Astrocyte of the hippocampus (primary cell): ENCODE measurements around the gene MXRA8.
"Not testable (repeated sequence)": the region's sequence is repeated elsewhere in the genome, so short reads cannot be mapped to it uniquely, and the experiment has no call there.

ENCODE experiments used
- DNase-seq: peaks from one replicate; pipeline ENCODE4 v3.0.0; 2011; ENCODE audit warnings: low read depth, low spot score

Gene MXRA8

GRCh38 chr1:1391225-1391624, 32.9 kb upstream of the MXRA8 start:
- no peak for DNase-seq

- no peak for DNase-seq
Observed at GRCh38 chr1:1390675-1391074, 32.3 kb upstream of the MXRA8 start.

GRCh38 chr1:1388078-1388472, 29.7 kb upstream of the MXRA8 start:
- DNase-seq = no peak

GRCh38 chr1:1387098-1388077, 29.0 kb upstream of the MXRA8 start:
- DNase-seq = no peak

GRCh38 chr1:1385931-1386330, 27.6 kb upstream of the MXRA8 start:
- DNase-seq = no peak

- not testable (repeated sequence) for DNase-seq
Observed at GRCh38 chr1:1385339-1385738, 27.0 kb upstream of the MXRA8 start.

GRCh38 chr1:1381294-1381693, 22.9 kb upstream of the MXRA8 start:
- no peak for DNase-seq

DNA sequence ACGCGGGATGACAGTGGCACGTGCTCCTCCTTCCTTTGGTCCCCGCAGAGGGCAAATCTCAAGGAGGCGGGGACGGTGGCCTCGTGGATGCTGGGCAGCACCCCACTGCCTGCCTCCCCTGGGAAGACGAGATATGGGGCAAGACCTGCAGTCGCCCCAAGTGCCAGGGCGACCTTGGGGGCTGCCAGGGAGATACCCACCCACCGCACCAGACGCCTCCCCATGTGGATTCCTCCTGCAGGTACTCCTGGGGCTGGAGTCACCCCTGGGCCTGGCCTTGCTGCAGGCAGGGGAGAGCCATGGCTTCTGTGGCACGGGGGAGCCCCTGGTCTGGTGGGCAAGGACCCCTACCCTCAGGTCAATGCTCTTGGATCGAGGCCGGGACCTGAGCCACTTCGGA, 22.5 kb upstream of the MXRA8 start:
- no peak for DNase-seq

GRCh38 chr1:1377540-1378205, 19.3 kb upstream of the MXRA8 start:
- DNase-seq = no peak

GRCh38 chr1:1376551-1377226, 18.3 kb upstream of the MXRA8 start:
- DNase-seq = no peak

GRCh38 chr1:1374929-1375662, 16.7 kb upstream of the MXRA8 start, which contains the start of gene AURKAIP1:
Gene AURKAIP1, minus strand, starts transcription at chr1:1375207. Its CDS starts 451 bp downstream, at chr1:1374756.
- peak; percentile 100 for DNase-seq

DNA sequence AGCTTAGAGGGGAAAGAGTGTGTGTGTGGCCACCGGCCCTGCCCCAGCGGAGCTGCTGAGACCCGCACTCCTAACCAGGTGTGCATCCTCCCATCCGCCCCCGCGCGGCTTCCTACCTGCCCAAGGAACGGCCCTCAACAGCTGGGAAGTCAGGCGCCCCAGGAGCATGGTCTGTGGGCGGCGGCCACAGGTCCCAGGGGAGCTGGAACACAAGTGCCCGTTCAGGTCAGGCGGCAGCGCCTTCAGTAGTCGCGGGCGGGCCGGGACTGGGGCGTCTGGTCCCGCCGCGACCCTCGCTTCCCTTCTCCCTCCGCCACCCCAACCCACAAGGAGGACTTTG, 16.2 kb upstream of the MXRA8 start:
- no peak for DNase-seq

DNA sequence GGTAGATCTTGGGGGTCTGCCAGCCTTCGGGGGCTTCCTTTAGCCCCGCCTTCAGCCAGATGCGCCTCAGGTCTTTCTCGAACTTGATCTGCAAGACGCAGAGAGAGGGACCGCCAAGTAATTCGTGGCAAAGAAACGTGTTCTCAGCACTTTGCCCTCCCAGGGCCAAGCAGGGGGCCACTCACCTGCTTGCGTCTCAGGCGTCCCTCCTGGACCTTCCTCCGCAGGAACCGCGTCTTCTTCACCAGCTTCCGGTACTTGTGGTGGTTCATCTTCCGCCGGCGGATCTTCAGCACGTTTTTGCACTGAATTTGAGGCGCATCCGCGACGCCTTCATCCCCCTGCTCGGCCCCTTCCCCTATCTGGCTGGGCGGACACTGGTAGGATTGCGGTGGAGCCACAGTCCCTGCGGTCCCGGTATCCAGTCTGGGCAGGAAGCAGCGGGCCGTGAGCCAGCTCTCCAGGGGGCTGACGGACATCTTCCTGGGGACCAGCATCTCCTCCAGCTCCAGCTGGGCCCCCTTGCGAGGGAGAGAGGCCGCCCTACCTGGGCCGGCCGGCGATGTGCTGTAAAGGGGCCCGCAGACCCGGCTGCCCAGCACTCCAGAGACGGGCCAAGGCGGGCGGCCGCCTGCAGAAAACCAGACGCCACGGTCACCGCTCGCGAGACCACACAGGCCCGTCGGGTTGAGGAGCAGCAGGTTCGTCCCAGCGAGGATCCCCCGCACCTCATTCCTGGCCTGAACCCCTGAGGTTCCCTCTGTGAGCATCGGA, 15.6 kb upstream of the MXRA8 start:
- no peak for DNase-seq

DNA sequence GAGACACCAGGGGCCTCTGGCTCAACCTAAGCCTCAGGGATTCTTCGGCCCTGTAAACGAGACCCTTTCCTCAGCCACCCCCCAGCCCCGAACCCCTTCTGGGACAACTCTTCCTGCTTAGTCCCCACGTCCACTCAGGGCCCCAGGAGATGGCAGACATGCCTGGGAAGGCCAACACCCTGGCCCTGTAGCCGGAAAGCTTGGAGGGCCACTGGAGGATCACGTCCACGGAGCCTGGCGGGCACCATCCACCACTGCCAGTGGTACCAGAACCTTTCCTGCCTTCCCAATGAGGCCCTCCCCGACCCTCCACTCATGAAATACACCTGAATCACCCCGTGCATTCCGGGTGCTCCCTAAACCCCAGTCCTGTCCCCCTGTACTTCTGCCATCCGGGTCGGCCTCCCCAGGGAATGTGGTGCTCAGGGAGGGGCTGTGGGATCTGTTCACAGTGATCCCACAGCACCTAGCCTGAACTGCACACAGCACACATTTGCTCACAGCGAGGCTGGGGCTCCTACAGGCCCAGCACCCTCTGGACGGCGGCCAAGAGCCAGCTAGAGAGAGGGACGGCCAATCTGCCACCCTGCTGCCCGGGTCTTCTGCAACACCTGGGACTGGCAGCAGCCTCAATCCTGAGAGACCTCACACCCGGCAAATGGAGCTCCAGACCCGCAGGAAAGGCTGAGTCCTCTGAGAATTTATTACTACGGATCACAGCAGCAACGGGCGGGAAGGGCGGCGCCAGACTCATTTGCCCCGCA, 14.9 kb upstream of the MXRA8 start:
- DNase-seq = no peak

- DNase-seq = peak; percentile 76
Observed at GRCh38 chr1:1371746-1372711, 13.7 kb upstream of the MXRA8 start.

DNA sequence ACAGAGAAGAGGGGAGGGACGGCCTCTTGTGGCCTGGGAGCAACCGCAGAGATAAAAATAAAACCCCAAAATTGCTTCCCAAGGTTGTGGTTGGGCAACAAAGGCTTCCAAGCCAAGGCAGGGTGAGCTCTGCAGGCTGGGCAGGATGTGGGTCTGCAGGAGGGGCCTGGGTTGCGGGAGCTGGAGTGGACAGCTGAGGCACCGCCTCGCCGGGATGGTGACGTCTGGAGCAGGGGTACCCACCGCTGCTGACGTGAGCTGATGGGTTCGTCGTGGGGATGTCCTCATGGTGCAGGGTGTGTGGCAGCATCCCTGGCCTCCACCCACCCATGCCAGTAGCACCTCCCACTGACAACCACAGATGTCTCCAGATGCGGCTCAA, 13.0 kb upstream of the MXRA8 start:
- no peak for DNase-seq

GRCh38 chr1:1370771-1371300, 12.5 kb upstream of the MXRA8 start:
- DNase-seq = no peak

DNA sequence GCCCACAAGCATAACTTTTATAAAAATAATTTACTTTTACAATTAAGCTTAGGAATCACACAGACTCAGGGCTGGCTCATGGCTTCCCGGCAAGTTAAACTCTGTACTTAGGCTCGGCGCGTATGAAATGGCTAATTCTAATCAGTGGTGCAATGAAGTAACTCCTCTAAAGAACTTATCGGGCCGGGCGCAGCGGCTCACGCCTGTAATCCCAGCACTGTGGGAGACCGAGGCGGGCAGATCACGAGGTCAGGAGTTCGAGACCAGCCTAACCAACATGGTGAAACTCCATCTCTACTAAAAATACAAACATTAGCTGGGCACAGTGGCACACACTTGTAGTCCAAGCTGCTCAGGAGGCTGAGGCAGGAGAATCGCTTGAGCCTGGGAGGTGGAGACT, 11.7 kb upstream of the MXRA8 start:
- not testable (repeated sequence) for DNase-seq

DNA sequence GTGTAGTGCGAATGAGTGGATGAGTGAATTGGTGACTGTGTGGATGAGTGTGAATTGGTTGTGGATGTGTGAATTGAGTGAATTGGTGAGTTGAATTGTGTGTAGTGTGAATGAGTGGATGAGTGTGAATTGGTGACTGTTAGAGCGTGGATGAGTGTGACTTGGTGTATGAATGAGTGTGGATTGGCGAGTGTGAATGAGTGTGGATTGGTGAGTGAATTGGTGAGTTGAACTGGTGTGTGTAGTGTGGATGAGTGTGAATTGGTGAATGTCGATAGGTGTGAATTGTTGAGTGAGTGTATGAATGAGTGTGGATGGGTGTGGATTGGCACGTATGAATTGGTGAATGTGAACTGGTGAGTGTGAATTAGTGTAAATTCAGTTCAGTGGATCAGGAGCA, 9.0 kb upstream of the MXRA8 start:
- no peak for DNase-seq
